HG02571 (cell line): Measurements from ENCODE around the gene B2M.

Experiments
- ATAC-seq: cut with Tn5 transposase; IDR thresholded peaks from one replicate; pipeline ENCODE4 v1.9.1; 2021; ENCODE audit warnings: mild to moderate bottlenecking, moderate library complexity; ENCODE audit not compliant: unreplicated experiment

The B2M gene

GRCh38 chr15:44765036-44765435 is 53.7 kb downstream of the B2M start:
- no peak for ATAC-seq
